RCC 7860 (cell line): Measurements from ENCODE around the gene SCUBE3.

Experiments
- DNase-seq: peaks from one replicate; pipeline ENCODE4 v3.0.0-alpha.2; 2015; ENCODE audit warnings: low spot score
- FAIRE-seq: peaks from 2 replicates; lab custom pipeline; 2012; peaks lifted over from hg19 to GRCh38; lab: Jason Lieb, UNC

SCUBE3 gene

DNA sequence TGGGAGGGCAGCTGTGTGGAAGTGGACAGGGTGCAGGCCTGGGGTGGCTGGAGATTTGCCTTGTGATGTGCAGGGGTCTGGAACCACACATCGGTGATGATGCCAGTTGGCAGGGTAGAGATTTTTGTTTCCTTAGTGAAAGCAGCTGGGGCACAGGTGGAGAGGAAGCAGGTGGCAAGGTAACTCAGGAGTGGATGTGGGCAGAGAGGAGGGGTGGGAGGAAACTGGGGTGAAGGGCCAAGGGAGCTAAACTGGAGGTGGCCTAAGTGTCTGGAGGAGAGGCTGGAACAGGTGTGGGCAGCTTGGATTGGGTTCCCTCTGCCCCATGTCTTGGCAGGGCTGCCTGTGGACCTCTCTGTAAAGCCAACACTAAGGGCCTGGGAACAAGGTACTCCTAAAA is 4.7 kb upstream of the SCUBE3 start:
- FAIRE-seq: no peak
- no peak for DNase-seq

DNA sequence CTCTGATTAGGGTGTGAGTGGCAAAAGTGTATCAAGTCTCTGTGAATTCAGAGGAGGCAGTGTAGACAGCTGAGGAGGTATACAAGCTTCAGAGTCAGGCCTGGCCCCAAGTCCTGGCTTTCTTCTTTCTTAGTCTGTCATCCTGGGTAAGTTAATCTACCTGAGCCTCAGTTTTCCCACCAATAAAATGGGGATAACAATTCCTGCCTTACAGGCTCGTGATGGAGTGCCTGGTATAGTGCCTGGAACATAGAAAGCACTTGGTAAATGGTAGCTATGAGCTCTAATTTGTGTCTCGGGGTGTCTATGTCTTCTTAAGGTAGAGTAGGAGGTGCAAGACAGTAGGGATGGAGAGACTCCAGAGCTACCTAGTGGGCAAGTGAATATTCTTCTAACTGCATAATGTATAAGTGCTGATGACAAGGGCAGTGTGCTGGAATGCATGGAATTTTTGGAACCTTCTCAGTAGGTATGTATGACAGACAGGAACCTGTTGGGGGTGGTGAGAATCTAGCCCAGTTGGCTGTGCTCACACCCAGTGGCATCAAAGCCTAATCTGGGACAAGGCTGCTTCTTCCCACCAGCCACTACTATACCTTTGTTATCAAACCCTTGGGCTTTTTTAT is 4.0 kb upstream of the SCUBE3 start:
- no peak for FAIRE-seq
- DNase-seq: no peak

DNA sequence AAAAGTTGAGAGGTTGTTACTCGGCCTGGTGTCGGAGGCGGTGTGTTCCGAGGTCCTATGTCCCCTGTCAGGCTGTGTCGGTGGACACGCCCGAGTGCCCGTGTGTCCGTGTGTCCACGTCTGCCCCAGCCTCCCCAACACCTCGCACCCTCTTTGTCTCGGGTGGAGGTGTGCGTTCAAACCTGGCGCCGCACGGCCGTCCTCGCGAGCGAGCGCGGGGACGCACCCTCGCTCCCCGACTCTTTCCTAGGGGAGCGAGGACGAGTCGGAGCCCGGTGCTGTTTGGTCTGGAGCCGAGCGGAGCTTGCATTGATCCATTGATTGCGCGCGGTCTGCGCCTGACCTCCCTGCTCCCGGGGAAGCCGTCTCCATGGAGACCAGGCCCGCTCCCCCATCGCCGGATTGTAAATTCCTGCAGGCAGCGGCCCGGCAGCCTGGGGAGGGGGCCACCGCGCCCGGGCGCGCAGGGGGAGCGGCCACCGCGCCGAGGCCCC is 411 bp upstream of the SCUBE3 start:
- FAIRE-seq (no peak), DNase-seq (no peak)

DNA sequence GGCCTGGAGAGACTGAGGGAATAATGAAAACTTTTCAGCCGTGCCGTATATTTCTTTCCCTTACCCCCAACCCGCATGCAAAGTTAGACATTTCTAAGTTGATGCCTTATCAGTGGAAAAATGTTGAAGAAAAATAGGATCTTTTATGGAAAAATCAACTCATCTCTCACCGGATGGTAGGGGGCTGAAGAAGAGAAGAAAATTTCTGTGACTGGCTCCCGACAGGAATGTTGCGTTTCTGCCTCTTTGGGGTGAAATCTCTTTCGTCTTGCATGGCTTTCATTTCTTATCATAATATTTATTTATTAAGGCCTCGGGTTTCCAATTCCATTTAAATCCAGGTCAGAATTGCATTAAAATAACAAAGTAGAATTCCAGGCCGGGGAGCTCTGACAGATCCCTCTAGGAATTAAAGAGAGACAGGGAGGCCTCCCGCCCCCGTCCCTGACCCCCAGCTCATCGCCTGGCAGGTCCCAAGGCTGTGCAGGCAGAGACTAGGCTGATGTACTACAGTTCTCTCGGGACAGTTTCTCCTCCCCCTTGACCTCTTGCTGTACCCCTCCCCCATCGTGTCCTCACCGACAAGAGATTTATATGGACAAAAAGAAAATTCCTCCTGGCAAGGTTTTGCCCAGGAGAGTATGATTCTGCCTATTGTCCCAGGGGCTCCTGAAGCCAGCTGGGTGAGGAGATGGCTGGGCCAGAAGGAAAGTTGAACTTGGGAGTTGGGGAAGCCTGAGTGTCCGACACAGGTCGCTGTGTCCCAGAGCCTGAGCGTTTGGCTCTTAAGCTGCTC is 1.3 kb downstream of the SCUBE3 start:
- FAIRE-seq: no peak
- DNase-seq: no peak

DNA sequence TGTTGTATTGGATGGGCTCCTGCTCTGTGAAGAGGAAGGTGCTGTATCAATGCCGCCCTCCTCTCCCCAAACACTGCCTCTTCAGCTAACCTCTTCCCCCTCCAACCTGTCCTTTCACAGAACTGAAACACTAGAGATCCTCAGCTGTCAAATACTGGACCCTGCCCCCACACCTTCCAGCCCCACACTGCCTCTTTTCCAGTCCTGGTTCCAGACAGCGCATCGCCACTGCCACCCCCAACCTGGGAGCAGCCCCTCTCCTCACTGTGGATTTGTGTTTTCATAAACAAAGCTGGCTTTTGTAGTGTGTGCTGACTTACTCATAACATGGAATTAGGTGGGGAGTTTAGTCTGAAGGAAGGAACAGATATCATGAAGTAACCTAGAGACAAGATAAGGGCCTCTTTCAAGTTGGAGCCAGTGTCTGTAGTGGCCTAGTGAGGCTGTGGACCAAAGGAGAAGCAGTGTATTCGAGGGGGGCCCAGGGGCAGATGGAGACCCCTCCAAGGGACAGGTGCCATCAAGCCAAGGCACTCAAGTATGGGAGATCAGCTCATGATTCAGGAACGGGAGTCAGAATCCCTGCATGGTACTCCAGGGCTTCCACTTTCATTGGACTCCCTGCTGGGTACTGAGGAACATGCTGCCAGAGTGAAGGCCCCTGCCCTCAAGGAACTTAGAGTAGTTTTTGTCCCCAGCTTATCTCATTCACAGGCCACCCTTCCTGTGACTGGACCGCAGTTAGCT is 2.1 kb downstream of the SCUBE3 start:
- FAIRE-seq (no peak), DNase-seq (no peak)

DNA sequence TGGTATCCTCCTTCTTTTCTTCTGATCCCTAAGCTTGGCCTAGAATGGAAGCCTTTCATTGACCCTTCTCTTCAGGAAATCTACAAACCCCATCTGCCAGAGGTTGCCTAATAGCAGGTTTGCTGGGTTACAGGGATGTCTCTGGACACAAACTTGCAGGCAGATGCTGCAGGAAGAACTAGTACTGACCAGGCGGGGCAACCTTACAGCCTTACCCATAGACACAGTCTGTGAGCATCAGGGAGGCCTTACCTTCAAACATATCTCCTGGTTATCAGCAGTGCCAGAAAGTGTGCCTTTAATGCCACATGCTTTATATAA is 2.6 kb downstream of the SCUBE3 start:
- FAIRE-seq (no peak), DNase-seq (no peak)

DNA sequence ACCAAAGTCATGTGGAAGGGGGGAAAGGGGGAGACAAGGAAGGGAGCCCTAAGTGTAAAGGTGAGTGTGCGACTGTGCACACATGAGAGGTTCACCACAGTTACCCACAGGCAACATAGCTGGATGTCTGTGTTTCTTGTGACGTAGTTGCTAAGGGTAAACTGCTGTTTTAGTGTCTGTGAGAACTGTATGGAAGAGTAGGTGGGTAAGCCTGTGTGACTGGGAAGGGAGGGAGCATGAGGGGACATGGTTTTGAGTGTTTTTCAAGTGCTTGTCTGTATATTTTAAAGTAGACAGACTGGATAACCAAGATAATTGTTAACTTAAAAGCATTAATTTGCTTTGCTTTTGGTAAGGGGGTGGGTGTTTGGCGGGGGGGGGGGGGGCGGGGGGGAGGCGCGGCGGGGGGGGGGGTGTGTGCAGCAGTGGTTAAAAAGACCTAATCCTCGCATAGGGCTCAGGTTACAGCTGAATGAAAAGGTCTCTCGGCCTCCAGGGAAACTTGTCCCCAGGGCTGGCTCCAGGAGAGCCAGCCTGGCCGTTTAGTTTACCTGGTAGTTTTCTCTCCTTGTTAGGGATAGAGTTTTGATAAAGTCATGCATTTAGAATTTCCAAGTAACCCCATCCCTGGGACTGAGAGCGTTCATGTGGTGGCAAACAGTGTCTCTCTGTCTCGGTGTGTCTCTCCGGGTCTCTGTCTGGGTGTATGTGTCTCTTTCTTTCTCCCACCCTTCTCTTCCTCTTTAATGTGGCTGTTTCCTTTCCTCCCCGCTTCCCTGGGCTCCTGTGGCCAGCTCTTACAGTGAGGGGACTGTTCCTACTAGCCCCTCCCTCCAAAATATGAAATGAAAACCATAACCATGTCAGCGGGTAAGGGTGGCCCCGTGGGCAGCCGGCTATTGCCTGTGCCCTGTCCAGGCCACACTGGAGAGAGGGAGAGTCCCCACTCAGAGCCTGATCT is 3.4 kb downstream of the SCUBE3 start:
- DNase-seq: no peak
- FAIRE-seq: no peak

DNA sequence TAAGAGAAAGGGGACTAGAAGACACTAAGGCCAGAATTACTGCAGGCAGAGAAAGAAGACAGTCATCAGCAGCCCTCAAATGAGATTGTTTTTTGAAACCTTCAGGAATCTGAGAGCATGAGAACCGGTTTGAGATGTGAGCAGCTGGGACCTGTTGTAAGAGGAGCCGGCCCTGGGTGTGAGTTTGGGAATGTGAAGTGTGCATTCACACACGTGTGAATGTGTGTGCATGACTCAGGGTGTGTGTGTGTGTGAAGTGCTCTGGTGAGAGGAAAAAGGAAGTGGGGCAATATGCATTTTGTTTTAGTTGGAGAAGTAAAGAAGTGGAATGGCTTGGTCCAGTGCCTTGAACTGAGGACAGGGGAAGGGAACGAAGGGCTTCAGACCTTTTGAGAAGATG is 4.3 kb downstream of the SCUBE3 start:
- FAIRE-seq: no peak

DNA sequence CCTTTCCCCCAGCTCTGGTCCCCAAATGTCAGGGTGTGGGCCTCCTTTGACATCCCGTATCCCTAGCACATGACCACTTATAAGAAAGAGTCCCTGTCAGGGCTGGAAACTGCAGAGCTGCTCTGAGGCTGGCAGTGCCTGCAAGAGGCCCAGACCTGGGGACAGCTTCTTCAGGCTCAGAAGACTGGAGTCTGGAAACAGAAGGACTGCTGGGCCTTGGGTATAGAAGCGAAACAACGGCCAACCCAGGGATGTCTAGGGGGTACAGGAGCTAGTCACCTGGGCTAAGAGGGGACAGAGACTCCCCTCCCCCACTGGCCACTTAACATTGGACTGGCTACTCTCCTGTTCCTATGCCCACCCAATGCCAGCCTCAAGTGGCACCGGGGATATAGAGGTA is 4.7 kb downstream of the SCUBE3 start:
- no peak for FAIRE-seq

More for the DNA sequence above, 4.3 kb downstream of the SCUBE3 start:
- no peak for DNase-seq

DNA sequence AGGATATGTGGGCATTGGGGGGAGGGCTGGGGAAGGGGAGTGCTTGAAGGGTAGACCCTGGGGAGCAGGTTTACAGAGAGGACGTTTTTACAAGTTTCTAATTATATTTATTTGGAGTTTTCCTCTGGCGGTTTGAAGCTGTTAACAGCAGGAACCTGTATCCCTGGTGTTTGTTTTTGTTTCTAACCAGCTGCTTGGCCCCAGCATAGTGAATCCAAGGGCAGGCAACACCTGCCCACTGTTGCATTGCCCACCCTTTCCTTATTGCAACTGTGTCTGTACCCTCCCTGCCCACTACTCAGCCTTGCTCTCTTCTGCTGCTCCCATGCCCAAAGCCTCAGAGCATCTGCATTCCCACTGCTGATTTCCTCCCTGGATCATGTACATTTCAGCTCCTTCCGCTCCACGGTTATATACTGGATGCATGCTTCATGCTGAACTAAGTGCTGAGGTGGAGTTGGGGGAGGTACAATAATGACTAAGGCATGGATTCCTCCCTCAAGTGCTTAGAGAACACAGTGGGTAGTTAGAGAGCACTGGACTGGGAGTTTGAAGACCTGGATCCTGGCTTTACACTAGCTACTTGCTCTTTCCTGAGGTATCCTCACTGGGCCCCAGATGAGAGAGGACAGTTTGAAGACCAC is 6.0 kb downstream of the SCUBE3 start:
- FAIRE-seq (no peak), DNase-seq (no peak)

More for the DNA sequence above, 4.7 kb downstream of the SCUBE3 start:
- DNase-seq: no peak

DNA sequence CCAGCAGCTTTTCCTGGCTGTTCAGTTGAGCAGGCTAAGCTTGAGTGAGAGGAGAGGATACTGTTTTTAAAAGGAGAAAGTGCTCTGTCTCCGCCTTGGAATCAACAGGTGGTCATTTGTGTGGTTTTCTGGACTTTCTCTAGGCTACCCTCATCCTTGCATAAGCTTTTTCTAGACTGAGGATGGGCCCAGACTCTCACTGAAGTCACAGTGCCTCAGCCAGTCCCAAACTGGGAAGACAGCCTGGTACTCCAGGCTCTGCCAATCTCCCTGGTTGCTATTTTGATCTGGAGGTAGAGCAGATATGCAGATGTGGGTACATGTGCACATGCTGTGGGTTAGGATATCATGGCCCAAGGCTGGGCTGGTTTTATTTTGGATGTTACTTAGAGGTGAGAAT is 7.0 kb downstream of the SCUBE3 start:
- no peak for FAIRE-seq
- no peak for DNase-seq

DNA sequence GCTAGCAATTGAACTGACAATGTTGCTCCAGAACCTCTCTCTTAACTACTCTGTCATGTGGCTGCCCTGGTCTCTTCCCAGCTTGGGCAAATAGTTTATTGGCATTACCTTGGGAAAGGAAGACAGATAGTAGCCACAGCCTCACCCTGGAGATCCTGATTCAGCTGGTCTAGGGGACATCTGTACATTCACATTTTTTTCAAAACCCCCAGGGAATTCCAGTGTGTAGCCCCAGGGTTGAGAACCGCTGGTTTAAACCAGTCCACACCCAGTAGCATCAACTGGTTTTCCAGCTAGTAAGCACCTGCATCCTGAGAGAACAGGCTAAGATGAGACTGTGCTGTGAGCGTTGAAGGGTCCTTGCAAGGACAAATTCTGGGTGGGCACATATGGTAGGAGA is 9.6 kb downstream of the SCUBE3 start:
- FAIRE-seq (no peak), DNase-seq (no peak)

DNA sequence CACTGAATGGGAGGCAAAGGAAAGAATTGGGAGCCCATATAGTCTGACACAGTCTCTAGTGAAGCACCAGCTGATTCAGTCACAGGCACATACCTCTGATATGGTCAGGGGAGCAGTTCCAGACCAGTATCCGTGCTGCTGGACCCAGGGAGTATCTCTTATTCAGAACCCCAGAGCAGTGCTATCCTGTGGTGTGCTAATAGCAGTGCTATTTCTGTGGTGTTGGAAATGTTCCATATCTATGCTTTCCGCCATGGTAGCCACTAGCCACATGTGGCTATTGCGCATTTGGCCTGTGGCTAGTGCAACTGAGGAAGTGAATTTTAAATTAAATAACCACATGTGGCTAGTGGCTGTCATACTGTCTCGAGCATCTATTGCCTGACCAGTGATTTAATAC is 11.0 kb downstream of the SCUBE3 start:
- DNase-seq (no peak), FAIRE-seq (no peak)

DNA sequence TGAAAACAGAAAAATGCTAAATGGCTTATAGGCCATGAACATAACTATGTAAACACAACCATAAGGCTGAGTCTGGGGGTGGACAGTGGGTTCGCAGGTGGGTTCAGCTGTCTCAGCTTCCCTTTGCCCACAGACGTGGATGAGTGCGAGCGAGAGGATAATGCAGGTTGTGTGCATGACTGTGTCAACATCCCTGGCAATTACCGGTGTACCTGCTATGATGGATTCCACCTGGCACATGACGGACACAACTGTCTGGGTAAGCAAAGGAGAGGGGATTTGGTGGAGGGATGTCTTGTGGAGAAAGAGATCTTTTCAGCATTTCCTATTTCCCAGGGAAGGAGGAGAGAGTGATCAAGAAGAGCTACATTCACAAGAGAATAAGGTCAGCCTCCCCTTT is 14.7 kb downstream of the SCUBE3 start:
- FAIRE-seq (no peak), DNase-seq (no peak)

DNA sequence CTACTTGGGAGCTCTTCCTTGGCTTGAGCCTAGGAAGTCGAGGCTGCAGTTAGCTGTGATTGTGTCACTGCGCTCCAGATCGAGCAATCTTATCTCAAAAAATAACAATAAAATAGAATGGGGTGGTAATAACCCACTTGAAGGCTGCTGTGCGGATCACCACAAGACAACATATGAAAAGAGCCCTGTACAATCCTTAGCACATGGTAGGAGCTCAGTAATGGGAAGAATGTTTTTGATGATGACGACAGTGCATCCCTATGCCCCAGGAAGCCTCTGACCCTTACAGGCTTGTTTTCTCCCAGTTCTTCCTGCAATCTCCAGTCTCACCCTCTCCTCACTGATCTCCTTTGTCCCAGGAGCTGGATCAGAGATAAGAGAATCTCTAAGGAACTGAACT is 15.5 kb downstream of the SCUBE3 start:
- DNase-seq: no peak
- no peak for FAIRE-seq

DNA sequence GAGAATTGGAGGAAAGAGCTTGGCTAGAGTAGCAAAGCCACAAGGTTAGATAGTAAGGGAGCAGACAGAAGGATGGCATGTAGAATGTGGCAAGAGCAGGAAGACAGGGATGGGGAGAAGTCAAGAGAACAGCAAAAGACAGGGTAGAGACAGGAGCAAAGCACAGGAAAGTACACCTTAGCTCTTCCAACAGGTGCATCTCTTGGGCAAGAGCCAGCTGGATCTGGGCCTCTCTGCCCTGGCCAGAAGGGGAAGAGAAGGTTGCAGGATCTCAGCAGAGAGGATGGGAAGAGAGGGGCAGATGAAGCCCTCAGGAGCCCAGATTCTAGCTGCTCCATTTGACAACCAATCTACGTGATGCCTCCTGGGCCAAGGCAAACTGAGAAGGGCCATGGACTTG is 16.7 kb downstream of the SCUBE3 start:
- DNase-seq (no peak), FAIRE-seq (no peak)

DNA sequence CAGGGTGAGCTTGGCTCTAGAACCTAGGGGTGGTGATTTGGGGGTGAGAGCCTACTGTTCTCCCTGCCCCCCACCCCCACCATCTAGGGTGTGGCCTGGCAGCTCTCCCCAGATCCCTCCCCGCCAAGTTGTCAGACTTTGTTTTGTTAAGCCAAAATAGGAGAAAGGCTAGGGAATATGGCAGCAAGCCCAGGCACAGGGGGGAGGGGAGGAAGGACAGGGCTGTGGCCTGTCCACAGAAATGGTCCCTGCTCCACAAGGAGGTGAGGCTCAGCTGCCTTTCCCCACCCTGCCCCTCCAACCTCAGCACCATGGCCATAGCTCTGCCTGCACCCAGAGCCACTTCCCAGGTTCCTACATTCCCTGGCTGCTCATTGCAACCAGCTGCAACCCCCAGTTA is 17.2 kb downstream of the SCUBE3 start:
- DNase-seq (no peak), FAIRE-seq (no peak)

DNA sequence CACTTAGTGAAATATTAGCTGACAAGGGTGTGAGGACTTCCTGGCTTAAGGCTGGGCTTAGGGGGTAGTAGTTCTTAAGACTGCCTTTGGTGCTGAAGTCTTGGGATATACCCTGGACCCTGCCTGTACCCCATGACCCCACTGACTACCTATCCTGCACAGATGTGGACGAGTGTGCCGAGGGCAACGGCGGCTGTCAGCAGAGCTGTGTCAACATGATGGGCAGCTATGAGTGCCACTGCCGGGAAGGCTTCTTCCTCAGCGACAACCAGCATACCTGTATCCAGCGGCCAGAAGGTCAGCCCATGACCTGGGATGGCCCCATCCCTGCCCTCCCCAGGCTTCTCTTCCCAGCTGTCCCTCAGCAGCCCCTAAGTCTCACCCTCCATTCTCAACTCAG is 17.8 kb downstream of the SCUBE3 start:
- FAIRE-seq: no peak
- DNase-seq: no peak

DNA sequence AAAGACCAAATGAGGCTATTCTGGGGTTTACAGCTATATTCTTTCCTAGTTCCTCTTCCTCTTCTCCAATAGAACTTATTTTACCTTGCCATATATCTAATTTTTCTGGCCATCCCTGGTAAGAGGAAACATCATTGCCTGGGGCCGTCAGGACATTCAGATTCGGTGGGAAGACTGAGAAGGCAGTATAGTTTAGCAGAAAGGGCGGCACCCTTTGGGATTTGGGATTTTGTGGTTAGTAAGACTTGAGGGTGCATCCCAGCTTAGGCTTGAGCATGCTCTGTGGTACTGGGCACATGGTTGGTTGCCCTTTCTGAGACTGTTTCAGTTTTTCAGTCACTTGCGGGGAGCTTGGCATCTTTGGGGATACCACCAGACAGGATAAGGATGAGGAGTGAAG is 21.1 kb downstream of the SCUBE3 start:
- no peak for FAIRE-seq
- no peak for DNase-seq

DNA sequence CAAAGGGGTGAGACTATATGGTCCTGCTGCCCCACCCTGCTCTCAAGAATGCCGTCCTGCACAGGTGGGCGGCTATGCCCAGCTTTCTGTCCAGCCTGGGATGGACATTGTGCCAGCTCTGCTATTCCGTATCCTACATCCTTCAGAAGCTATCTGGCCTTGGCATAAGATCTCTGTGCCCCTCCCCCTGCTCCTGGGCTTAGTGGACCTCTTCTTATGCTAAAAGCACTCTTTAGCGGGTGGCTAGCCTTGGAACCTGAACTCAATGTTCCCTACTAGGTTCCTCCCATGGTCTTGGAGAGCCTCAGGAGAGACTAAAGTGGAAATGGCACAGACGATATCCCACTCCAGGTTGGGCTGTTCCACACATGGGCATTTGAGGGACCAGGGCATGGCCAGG is 22.5 kb downstream of the SCUBE3 start:
- DNase-seq (no peak), FAIRE-seq (no peak)
